Smooth muscle cell (in vitro differentiated cells): ENCODE results near the gene TARBP1. TPM values are rescaled to one million over a fixed set of nuclear protein-coding genes. Genes with fewer than 3 reads are reported as not detected.

Experiments used
- DNase-seq: peaks from one replicate; lab custom pipeline; 2025; ENCODE audit not compliant: unreplicated experiment; lab: John Stamatoyannopoulos, UW
- H2AFZ ChIP-seq: fragments of 200-600 bp; sonication (generic); 2 replicates; pipeline ENCODE4 v1.6.0; 2016; ENCODE audit warnings: antibody characterized with exemption, low read depth, mild to moderate bottlenecking
- H3F3A ChIP-seq: fragments of 200-600 bp; sonication (generic); 2 replicates; pipeline ENCODE4 v1.6.0; 2017; ENCODE audit warnings: antibody characterized with exemption, low read depth
- H3K27ac ChIP-seq: fragments of 200-600 bp; sonication (generic); 2 replicates; pipeline ENCODE4 v1.5.1; 2016; ENCODE audit warnings: low read depth, mild to moderate bottlenecking
- H3K27me3 ChIP-seq: fragments of 200-600 bp; sonication (generic); 2 replicates; pipeline ENCODE4 v1.6.1; 2016; ENCODE audit warnings: low read depth, mild to moderate bottlenecking
- H3K36me3 ChIP-seq: fragments of 200-600 bp; sonication (generic); 2 replicates; pipeline ENCODE4 v1.5.1; 2016; ENCODE audit warnings: low read depth
- H3K4me1 ChIP-seq: fragments of 200-600 bp; sonication (generic); 2 replicates; pipeline ENCODE4 v1.5.1; 2016; ENCODE audit warnings: low read depth
- H3K4me2 ChIP-seq: fragments of 200-600 bp; sonication (generic); 2 replicates; pipeline ENCODE4 v1.6.0; 2016; ENCODE audit warnings: mild to moderate bottlenecking
- H3K4me3 ChIP-seq: fragments of 200-600 bp; sonication (generic); 2 replicates; pipeline ENCODE4 v1.5.1; 2016; ENCODE audit warnings: mild to moderate bottlenecking
- H3K79me2 ChIP-seq: fragments of 200-600 bp; sonication (generic); 2 replicates; pipeline ENCODE4 v1.6.0; 2016; ENCODE audit warnings: low read depth, mild to moderate bottlenecking
- H3K9ac ChIP-seq: fragments of 200-600 bp; sonication (generic); 2 replicates; pipeline ENCODE4 v1.6.0; 2016; ENCODE audit warnings: low read depth
- H3K9me3 ChIP-seq: fragments of 200-600 bp; sonication (generic); replicated peaks from 2 replicates; pipeline ENCODE4 v1.5.1; 2016; ENCODE audit warnings: low read depth
- H4K20me1 ChIP-seq: fragments of 200-600 bp; sonication (generic); 2 replicates; pipeline ENCODE4 v1.6.0; 2016; ENCODE audit warnings: low read depth
- CTCF ChIP-seq: fragments of 200-600 bp; sonication (generic); IDR thresholded peaks from 2 replicates; pipeline ENCODE4 v1.5.1; 2017; ENCODE audit warnings: borderline replicate concordance, mild to moderate bottlenecking, antibody characterized with exemption; ENCODE audit not compliant: insufficient read depth, poor library complexity, severe bottlenecking
- WGBS: methylation state at CpG from one replicate; pipeline ENCODE4 v1.1.7; 2016; ENCODE audit warnings: low lambda C conversion rate; 5-methylcytosine and 5-hydroxymethylcytosine counted together
- polyA plus RNA-seq: library from polyadenylated mRNA; unstranded; fragments of >200 nt; fragmentation: Nextera tagmentation; extraction: Ambion mirVana; gene quantifications from 2 replicates; pipeline ENCODE4 v1.2.1, GENCODE V29; 2016
- total RNA-seq: library from RNA; depleted of rRNA; stranded (reverse); fragments of >200 nt; gene quantifications from 2 replicates; pipeline ENCODE4 v1.2.3, GENCODE V29; 2014

Gene TARBP1
- total and polyA plus RNA-seq, 2 experiments from 2014 or later = 6.1 to 28.9 TPM

GRCh38 chr1:234412830-234413229, 66.1 kb downstream of the TARBP1 start:
- Histone ChIP-seq H3K27me3 (no peaks in the 10 kb centered on the region), H3K4me1 (no peaks in the 10 kb centered on the region), H2AFZ (no peak overlapping the region), H3F3A (no peaks in the 10 kb centered on the region), H3K9me3 (no peaks in the 10 kb centered on the region), H3K79me2 (no peaks in the 10 kb centered on the region), H3K36me3 (no peaks in the 10 kb centered on the region), H3K9ac (no peak overlapping the region), H3K27ac (no peak overlapping the region), H4K20me1 (no peaks in the 10 kb centered on the region), H3K4me3 (no peak overlapping the region), H3K4me2 (no peak overlapping the region)
- DNase-seq = no peak
- TF ChIP-seq CTCF = no peak
- WGBS = 94% methylated on average over 11 of the region's 11 CpGs

- Histone ChIP-seq H3K36me3 (no peaks in the 10 kb centered on the region), H3K4me3 (no peak overlapping the region), H3K27me3 (no peaks in the 10 kb centered on the region), H3K9me3 (no peaks in the 10 kb centered on the region), H3K27ac (no peak overlapping the region), H2AFZ (no peak overlapping the region), H3K79me2 (no peaks in the 10 kb centered on the region), H3K4me2 (no peak overlapping the region), H3K4me1 (no peaks in the 10 kb centered on the region), H3F3A (no peaks in the 10 kb centered on the region), H4K20me1 (no peaks in the 10 kb centered on the region), H3K9ac (no peak overlapping the region)
- WGBS = 73% methylated on average over 5 of the region's 5 CpGs
- no peak for TF ChIP-seq CTCF
- no peak for DNase-seq
These were observed 69.7 kb downstream of the TARBP1 start for GRCh38 chr1:234409328-234409727.

- no peaks in the 10 kb centered on the region for H3K79me2 ChIP-seq
- H2AFZ ChIP-seq = no peak overlapping the region
- no peaks in the 10 kb centered on the region for H3F3A ChIP-seq
- no peaks in the 10 kb centered on the region for H3K9me3 ChIP-seq
- H4K20me1 ChIP-seq = no peaks in the 10 kb centered on the region
- H3K9ac ChIP-seq = no peak overlapping the region
- 94% methylated on average over 9 of the region's 9 CpGs for WGBS
- no peak overlapping the region for H3K4me2 ChIP-seq
- TF ChIP-seq CTCF = no peak
- H3K36me3 ChIP-seq = no peaks in the 10 kb centered on the region
- H3K4me1 ChIP-seq = no peaks in the 10 kb centered on the region
- DNase-seq = no peak
- no peaks in the 10 kb centered on the region for H3K27me3 ChIP-seq
- H3K4me3 ChIP-seq = no peak overlapping the region
- no peak overlapping the region for H3K27ac ChIP-seq
These were observed 70.2 kb downstream of the TARBP1 start for GRCh38 chr1:234408757-234409156.

- 81% methylated on average over 4 of the region's 4 CpGs for WGBS
- Histone ChIP-seq H3K4me3 (no peak overlapping the region), H3F3A (no peaks in the 10 kb centered on the region), H3K4me1 (no peaks in the 10 kb centered on the region), H3K36me3 (no peaks in the 10 kb centered on the region), H3K79me2 (no peaks in the 10 kb centered on the region), H2AFZ (no peak overlapping the region), H3K27me3 (no peaks in the 10 kb centered on the region), H3K4me2 (no peak overlapping the region), H3K9ac (no peak overlapping the region), H4K20me1 (no peaks in the 10 kb centered on the region), H3K27ac (no peak overlapping the region), H3K9me3 (no peaks in the 10 kb centered on the region)
- no peak for TF ChIP-seq CTCF
- DNase-seq = no peak
These were observed 72.1 kb downstream of the TARBP1 start for GRCh38 chr1:234406871-234407270.
